ENCODE measurements around the gene EXOC4.

Gene EXOC4

DNA sequence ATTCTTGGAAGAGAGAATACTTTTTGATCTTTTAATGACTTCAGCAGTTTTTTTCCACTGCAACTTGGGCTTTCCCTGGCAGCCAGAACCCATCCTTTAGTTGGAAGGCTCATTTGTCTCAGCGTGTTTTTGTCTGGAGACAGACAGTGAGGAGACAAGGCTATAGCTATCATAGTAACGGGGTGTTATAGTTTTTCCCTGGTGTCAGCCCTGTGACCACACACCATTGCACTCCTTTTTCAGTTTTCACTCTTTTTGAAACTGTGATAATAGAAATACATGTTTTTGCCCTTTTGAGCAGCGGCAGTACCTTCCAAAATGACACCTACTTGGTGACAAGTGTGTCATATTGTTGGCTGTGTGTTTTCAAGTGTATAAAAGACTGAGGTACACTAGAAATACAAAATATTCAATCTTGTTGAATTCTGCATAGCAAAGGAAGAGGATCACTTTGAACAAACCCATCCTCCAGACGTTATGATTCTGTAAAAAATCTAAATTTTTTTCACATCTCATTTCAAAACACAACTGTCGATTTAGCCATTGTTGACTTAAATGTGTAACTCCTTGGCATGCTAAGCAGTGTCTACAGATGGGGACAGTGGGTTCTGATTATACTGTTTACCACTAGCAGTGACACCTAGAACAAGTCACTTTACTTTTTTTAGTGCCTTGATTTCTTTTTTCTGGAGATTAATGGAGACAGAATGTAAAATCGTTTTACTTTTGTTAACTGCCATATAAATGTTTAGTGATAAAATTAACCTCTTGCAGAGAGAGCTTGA lies 130.1 kb downstream of the EXOC4 start:
- no peak for TF ChIP-seq CTCF (IDR thresholded peaks at IDR 0.05; ENCODE audit: insufficient read depth, low read depth, low read length, missing control alignments)
- H3K4me3 ChIP-seq (ENCODE audit: low read length): no peak overlapping the region
- DNase-seq (ENCODE audit: low read depth): no peak

GRCh38 chr7:133386205-133386604 lies 133.3 kb downstream of the EXOC4 start:
- no peak for DNase-seq (ENCODE audit: low read depth)
- H3K4me3 ChIP-seq (ENCODE audit: low read length): no peak overlapping the region
- no peak for TF ChIP-seq CTCF (IDR thresholded peaks at IDR 0.05; ENCODE audit: insufficient read depth, low read depth, low read length, missing control alignments)

DNA sequence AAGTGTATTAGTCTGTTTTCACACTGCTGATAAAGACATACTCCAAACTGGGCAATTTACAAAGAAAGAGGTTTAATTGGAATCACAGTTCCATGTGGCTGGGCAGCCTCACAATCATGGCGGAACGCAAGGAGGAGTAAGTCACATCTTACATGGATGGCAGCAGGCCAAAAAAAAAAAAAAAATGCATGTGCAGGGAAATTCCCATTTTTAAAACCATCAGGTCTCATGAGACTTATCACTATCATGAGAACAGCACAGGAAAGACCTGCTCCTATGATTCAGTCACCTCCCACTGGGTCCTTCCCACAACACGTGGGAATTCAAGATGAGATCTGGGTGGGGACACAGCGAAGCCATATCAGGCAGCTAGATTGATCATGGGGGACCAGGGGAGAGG lies 136.8 kb downstream of the EXOC4 start:
- TF ChIP-seq CTCF (IDR thresholded peaks at IDR 0.05; ENCODE audit: insufficient read depth, low read depth, low read length, missing control alignments): no peak
- no peak overlapping the region for H3K4me3 ChIP-seq (ENCODE audit: low read length)
- peak; percentile 2 for DNase-seq (ENCODE audit: low read depth)

GRCh38 chr7:133391206-133391605 lies 138.3 kb downstream of the EXOC4 start:
- no peak for DNase-seq (ENCODE audit: low read depth)
- no peak for TF ChIP-seq CTCF (IDR thresholded peaks at IDR 0.05; ENCODE audit: insufficient read depth, low read depth, low read length, missing control alignments)
- no peak overlapping the region for H3K4me3 ChIP-seq (ENCODE audit: low read length)

DNA sequence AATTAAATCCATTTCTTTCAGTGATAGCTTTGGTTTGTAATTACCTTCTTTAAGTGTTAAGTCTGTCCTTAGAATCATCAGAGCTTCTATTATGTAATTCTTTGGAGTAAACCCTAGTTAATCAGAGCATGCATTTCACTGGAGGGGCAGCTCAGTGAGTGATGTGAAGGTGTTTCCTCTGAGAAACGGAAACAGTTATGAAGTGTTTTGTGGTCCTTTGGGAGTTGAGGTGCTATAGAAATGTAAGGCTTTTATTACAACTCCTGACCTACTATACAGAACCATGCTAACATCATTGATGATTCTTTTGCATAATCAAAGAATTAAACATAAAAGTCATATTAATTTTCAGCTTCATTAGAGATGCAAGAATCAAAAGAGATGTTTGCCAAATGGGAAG lies 141.5 kb downstream of the EXOC4 start:
- TF ChIP-seq CTCF (IDR thresholded peaks at IDR 0.05; ENCODE audit: insufficient read depth, low read depth, low read length, missing control alignments): no peak
- H3K4me3 ChIP-seq (ENCODE audit: low read length): no peak overlapping the region
- no peak for DNase-seq (ENCODE audit: low read depth)

GRCh38 chr7:133395551-133395950 lies 142.7 kb downstream of the EXOC4 start:
- DNase-seq (ENCODE audit: low read depth): no peak
- no peak overlapping the region for H3K4me3 ChIP-seq (ENCODE audit: low read length)
- TF ChIP-seq CTCF (IDR thresholded peaks at IDR 0.05; ENCODE audit: insufficient read depth, low read depth, low read length, missing control alignments): no peak

- H3K4me3 ChIP-seq (ENCODE audit: low read length): no peak overlapping the region
- DNase-seq (ENCODE audit: low read depth): no peak
- no peak for TF ChIP-seq CTCF (IDR thresholded peaks at IDR 0.05; ENCODE audit: insufficient read depth, low read depth, low read length, missing control alignments)
These were observed 145.6 kb downstream of the EXOC4 start for GRCh38 chr7:133398506-133398905.
